GM12878 (cell line): Measurements from ENCODE around the gene SLIT1. TPM values are rescaled to one million over a fixed set of nuclear protein-coding genes. Genes with fewer than 3 reads are reported as not detected.

Experiments
- ATAC-seq: fragments of 200-7000 bp; cut with Tn5 transposase; 3 replicates; pipeline ENCODE4 v1.9.1; 2020; ENCODE audit warnings: mild to moderate bottlenecking, moderate library complexity
- BruUV-seq: library from RNA; stranded (reverse); fragments of 400-500 nt; replicated peaks from 2 replicates; lab custom pipeline; 2021; lab: Mats Ljungman, UMichigan
- CTCF ChIA-PET: fragments of 300-600 bp; sonication (Branson Sonifier 250); formaldehyde crosslinking; extraction: SDS; loops from one replicate; lab custom pipeline; 2021; ENCODE audit warnings: inconsistent platforms; lab: Yijun Ruan, JAX
- POLR2A ChIA-PET: fragments of 350-600 bp; formaldehyde crosslinking; extraction: SDS; loops from one replicate; lab custom pipeline; 2021; ENCODE audit warnings: inconsistent platforms; lab: Charles Lee
- RAD21 ChIA-PET: fragments of 300-600 bp; sonication (Branson Sonifier 250); formaldehyde crosslinking; loops from one replicate; lab custom pipeline; 2023; ENCODE audit warnings: antibody characterized with exemption; ENCODE audit not compliant: unreplicated experiment; lab: Charles Lee
- SMC1A ChIA-PET: fragments of 300-600 bp; sonication (Branson Sonifier 250); formaldehyde crosslinking; loops from one replicate; lab custom pipeline; 2023; ENCODE audit not compliant: unreplicated experiment, uncharacterized antibody; lab: Charles Lee
- DNase-seq: peaks from one replicate; pipeline ENCODE4 v3.0.0-alpha.2; 2011; ENCODE audit warnings: low read depth, low spot score
- FAIRE-seq: peaks from 3 replicates; lab custom pipeline; 2011; peaks lifted over from hg19 to GRCh38; lab: Jason Lieb, UNC
- H2AFZ ChIP-seq: 2 replicates; pipeline ENCODE4 v1.6.0; 2011; ENCODE audit warnings: low read depth, low read length, control low read depth; ENCODE audit not compliant: control insufficient read depth
- H3K27ac ChIP-seq: 2 replicates; pipeline ENCODE4 v1.5.1; 2011; ENCODE audit warnings: control low read depth; ENCODE audit not compliant: control insufficient read depth, insufficient read depth
- H3K27me3 ChIP-seq, 2 experiments: replicated peaks in 1 of 2; 2 replicates each; pipeline versions ENCODE4 v1.6.0 to v1.6.1; 2011; ENCODE audit warnings: low read length in 1 of 2; ENCODE audit not compliant: control insufficient read depth in 2 of 2, insufficient read depth in 2 of 2
- H3K36me3 ChIP-seq, 2 experiments: 2 replicates each; pipeline ENCODE4 v1.5.1; 2011; ENCODE audit warnings: low read length in 1 of 2; ENCODE audit not compliant: control insufficient read depth in 2 of 2, insufficient read depth in 2 of 2
- H3K4me1 ChIP-seq: 2 replicates; pipeline ENCODE4 v1.6.1; 2011; ENCODE audit warnings: mild to moderate bottlenecking, low read length, moderate library complexity, mixed read lengths; ENCODE audit not compliant: control insufficient read depth, insufficient read depth
- H3K4me2 ChIP-seq: 2 replicates; pipeline ENCODE4 v1.6.0; 2011; ENCODE audit warnings: control low read depth; ENCODE audit not compliant: control insufficient read depth, insufficient read depth
- H3K4me3 ChIP-seq: fragments of 200-600 bp; sonication (generic); 2 replicates; pipeline ENCODE4 v1.5.1; 2016
- H3K79me2 ChIP-seq: 2 replicates; pipeline ENCODE4 v1.6.0; 2011; ENCODE audit warnings: low read length; ENCODE audit not compliant: control insufficient read depth, insufficient read depth
- H3K9ac ChIP-seq: 2 replicates; pipeline ENCODE4 v1.8.0; 2011; ENCODE audit warnings: low read length, control low read depth, mixed read lengths; ENCODE audit not compliant: control insufficient read depth, insufficient read depth
- H3K9me3 ChIP-seq: replicated peaks from 3 replicates; pipeline ENCODE4 v1.5.1; 2011; ENCODE audit warnings: mild to moderate bottlenecking, low read length; ENCODE audit not compliant: control insufficient read depth, insufficient read depth
- H4K20me1 ChIP-seq: 2 replicates; pipeline ENCODE4 v1.6.0; 2011; ENCODE audit not compliant: control insufficient read depth, insufficient read depth
- CHD1 ChIP-seq: IDR thresholded peaks from 2 replicates; pipeline ENCODE4 v1.6.1; 2012; ENCODE audit warnings: low read depth, low read length, improper control_type of control experiment
- DPF2 ChIP-seq: fragments of 450-650 bp; IDR thresholded peaks from 2 replicates; pipeline ENCODE4 v1.6.1; 2017; ENCODE audit warnings: mild to moderate bottlenecking
- MTA3 ChIP-seq: IDR thresholded peaks from 2 replicates; pipeline ENCODE4 v1.6.1; 2012; ENCODE audit warnings: low read length, inconsistent platforms, borderline replicate concordance
- NBN ChIP-seq: fragments of 450-650 bp; IDR thresholded peaks from 2 replicates; pipeline ENCODE4 v1.6.1; 2016
- POLR2AphosphoS5 ChIP-seq: IDR thresholded peaks from 2 replicates; pipeline ENCODE4 v1.6.1; 2011; ENCODE audit warnings: mild to moderate bottlenecking, low read length, inconsistent platforms
- SP1 ChIP-seq: IDR thresholded peaks from one replicate; pipeline ENCODE4 v1.6.1; 2011; ENCODE audit warnings: low read depth, low read length
- STAT1 ChIP-seq: fragments of 450-650 bp; conservative IDR thresholded peaks from 2 replicates; pipeline ENCODE4 v1.6.1; 2014; ENCODE audit warnings: antibody characterized with exemption, mild to moderate bottlenecking
- TARDBP ChIP-seq: IDR thresholded peaks from 2 replicates; pipeline ENCODE4 v1.6.1; 2016; ENCODE audit warnings: borderline replicate concordance
- TCF7 ChIP-seq: IDR thresholded peaks from 2 replicates; pipeline ENCODE4 v1.6.1; 2014; ENCODE audit warnings: antibody characterized with exemption, borderline replicate concordance
- ZBED1 ChIP-seq: IDR thresholded peaks from 2 replicates; pipeline ENCODE4 v1.6.1; 2016; ENCODE audit warnings: borderline replicate concordance
- WGBS: methylation state at CpG from one replicate; pipeline ENCODE4 v1.1.6; 2016; ENCODE audit warnings: low lambda C conversion rate; ENCODE audit not compliant: insufficient replicate concordance, insufficient coverage; ENCODE audit errors: missing lambda C conversion rate; 5-methylcytosine and 5-hydroxymethylcytosine counted together
- in situ Hi-C: fragments of 300-500 bp; cut with MboI; formaldehyde crosslinking; loops from 9 replicates; pipeline ENCODE4 v1.14.3; 2018; ENCODE audit warnings: mixed read lengths
- intact Hi-C: fragments of 100-400 bp; cut with micrococcal nuclease; formaldehyde crosslinking; loops from one replicate; pipeline ENCODE4 v1.14.2; 2022; ENCODE audit not compliant: unreplicated experiment
- polyA plus RNA-seq, 11 experiments: library from polyadenylated mRNA; depleted of rRNA in 4 of 11; unstranded in 6 of 11; stranded (reverse) in 5 of 11; fragments of >200 nt; fragmentation: Nextera tagmentation in 4 of 11; fragmentation: Illumina TruSeq in 1 of 11; extraction: Ambion mirVana in 4 of 11; extraction: Trizol in 1 of 11; gene quantifications; 1 replicate in 1 of 11; 2 replicates in 10 of 11; pipeline versions ENCODE4 v1.2.1 to v1.2.3, GENCODE V29; 2011 to 2016; ENCODE audit warnings: inconsistent platforms in 2 of 11, missing spikeins in 2 of 11, low read depth in 1 of 11
- total RNA-seq, 4 experiments: library from RNA; depleted of rRNA in 3 of 4; stranded (reverse); fragments of >200 nt in 3 of 4; fragmentation: Illumina TruSeq in 1 of 4; extraction: Trizol in 1 of 4; gene quantifications; 2 replicates each; pipeline versions ENCODE4 v1.2.1 to v1.2.3, GENCODE V29; 2013 to 2021
- TF ChIP-seq, protein P1 (sequence below): IDR thresholded peaks from 2 replicates; pipeline ENCODE4 v1.6.1; 2011; ENCODE audit warnings: borderline replicate concordance, low read depth, mild to moderate bottlenecking, moderate library complexity, mixed read lengths, low read length; ENCODE audit not compliant: insufficient read depth; ENCODE audit errors: extremely low read length
- TF ChIP-seq, protein P2 (sequence below): fragments of 450-650 bp; IDR thresholded peaks from 2 replicates; pipeline ENCODE4 v1.6.1; 2017; ENCODE audit warnings: mild to moderate bottlenecking, moderate library complexity

Gene SLIT1
- total and polyA plus RNA-seq, 10 of the 15 experiments (the other 5 are each of a cell fraction or from before 2014, with no cell fraction given) = 0.04 to 0.19 (median 0.06) TPM; not detected in 4

DNA sequence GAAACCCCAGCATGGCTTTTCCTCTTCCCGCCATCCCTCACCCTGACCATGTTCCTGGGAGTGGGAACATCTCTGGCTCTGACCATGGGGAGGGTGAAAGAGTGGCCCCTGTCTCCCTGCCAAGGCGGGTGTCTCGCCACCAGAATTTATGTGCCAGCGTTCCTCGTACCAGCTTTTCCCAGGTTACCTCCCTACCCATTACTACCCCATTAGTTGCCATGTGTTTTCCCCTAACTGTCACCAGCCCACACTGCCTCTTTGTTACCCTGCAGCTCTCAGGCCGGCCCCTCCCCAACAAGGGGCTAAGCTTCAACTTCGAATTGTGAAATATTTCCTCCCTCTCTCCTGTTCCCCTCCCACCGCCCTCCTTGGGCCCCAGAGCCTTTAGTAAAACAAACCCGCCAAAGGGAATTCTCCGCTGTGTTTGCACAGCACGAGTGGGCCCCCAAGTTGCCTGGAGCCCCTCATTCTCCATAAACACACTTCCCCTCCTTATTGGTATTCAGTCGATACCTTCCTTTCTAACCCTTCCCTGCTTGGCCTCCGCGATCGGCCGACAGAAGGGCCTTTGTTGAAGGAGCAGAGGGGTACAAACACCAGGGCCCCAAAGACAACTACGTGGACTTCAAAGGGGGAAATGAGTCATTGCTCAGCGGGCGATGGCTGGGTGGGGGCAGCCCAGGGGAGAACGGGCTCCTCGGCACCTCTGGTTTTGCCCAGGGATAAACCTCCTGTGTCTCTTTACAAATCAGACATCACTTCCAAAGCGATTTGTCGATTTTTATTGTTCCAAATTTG is 45.5 kb downstream of the SLIT1 start:
- H4K20me1 ChIP-seq = no peaks in the 10 kb centered on the region
- H3K27ac ChIP-seq = no peak overlapping the region
- no peak overlapping the region for H2AFZ ChIP-seq
- H3K4me3 ChIP-seq = no peak overlapping the region
- ChIA-PET POLR2A (no interaction called here), CTCF (interaction anchor here (0.6 to 2.7 kb wide), 10 partner anchors 9 to 116 kb away, joined by 3 to 10 read pairs (median 4); no protein-coding TSS in a partner anchor), RAD21 (no interaction called here), SMC1A (interaction anchor here (1.3 kb wide), 2 partner anchors 10 to 69 kb away, joined by 3 to 5 read pairs; no protein-coding TSS in a partner anchor)
- no TSS peak for BruUV-seq
- no peak overlapping the region for H3K9ac ChIP-seq
- peak; percentile 76 for ATAC-seq
- intact Hi-C loops (no loop called here), in situ Hi-C loops (no loop called here)
- 32% methylated on average over 23 of the region's 23 CpGs for WGBS
- H3K27me3 ChIP-seq = peaks cover 0 to 6% of the 10 kb centered on the region in 2 experiments; a peak in 2 of 4 replicates
- H3K9me3 ChIP-seq = no peaks in the 10 kb centered on the region
- no peak for TF ChIP-seq TARDBP
- no peak for TF ChIP-seq ZBED1
- TF ChIP-seq POLR2AphosphoS5 = no peak
- TF ChIP-seq STAT1 = no peak
- no peak for TF ChIP-seq CHD1
- TF ChIP-seq TCF7 = 0 out of 2 replicates have a peak, but pooled peaks have one; percentile 40
- TF ChIP-seq NBN = no peak
- TF ChIP-seq, protein P1, sequence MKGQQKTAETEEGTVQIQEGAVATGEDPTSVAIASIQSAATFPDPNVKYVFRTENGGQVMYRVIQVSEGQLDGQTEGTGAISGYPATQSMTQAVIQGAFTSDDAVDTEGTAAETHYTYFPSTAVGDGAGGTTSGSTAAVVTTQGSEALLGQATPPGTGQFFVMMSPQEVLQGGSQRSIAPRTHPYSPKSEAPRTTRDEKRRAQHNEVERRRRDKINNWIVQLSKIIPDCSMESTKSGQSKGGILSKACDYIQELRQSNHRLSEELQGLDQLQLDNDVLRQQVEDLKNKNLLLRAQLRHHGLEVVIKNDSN = no peak
- TF ChIP-seq, protein P2, sequence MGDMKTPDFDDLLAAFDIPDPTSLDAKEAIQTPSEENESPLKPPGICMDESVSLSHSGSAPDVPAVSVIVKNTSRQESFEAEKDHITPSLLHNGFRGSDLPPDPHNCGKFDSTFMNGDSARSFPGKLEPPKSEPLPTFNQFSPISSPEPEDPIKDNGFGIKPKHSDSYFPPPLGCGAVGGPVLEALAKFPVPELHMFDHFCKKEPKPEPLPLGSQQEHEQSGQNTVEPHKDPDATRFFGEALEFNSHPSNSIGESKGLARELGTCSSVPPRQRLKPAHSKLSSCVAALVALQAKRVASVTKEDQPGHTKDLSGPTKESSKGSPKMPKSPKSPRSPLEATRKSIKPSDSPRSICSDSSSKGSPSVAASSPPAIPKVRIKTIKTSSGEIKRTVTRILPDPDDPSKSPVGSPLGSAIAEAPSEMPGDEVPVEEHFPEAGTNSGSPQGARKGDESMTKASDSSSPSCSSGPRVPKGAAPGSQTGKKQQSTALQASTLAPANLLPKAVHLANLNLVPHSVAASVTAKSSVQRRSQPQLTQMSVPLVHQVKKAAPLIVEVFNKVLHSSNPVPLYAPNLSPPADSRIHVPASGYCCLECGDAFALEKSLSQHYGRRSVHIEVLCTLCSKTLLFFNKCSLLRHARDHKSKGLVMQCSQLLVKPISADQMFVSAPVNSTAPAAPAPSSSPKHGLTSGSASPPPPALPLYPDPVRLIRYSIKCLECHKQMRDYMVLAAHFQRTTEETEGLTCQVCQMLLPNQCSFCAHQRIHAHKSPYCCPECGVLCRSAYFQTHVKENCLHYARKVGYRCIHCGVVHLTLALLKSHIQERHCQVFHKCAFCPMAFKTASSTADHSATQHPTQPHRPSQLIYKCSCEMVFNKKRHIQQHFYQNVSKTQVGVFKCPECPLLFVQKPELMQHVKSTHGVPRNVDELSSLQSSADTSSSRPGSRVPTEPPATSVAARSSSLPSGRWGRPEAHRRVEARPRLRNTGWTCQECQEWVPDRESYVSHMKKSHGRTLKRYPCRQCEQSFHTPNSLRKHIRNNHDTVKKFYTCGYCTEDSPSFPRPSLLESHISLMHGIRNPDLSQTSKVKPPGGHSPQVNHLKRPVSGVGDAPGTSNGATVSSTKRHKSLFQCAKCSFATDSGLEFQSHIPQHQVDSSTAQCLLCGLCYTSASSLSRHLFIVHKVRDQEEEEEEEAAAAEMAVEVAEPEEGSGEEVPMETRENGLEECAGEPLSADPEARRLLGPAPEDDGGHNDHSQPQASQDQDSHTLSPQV = no peak
- TF ChIP-seq SP1 = no peak
- no peak for TF ChIP-seq MTA3
- TF ChIP-seq DPF2 = 0 out of 2 replicates have a peak, but pooled peaks have one; percentile 24
- no peaks in the 10 kb centered on the region for H3K79me2 ChIP-seq
- FAIRE-seq = no peak
- H3K4me1 ChIP-seq = no peaks in the 10 kb centered on the region
- no peak for DNase-seq
- H3K36me3 ChIP-seq = no peaks in the 10 kb centered on the region
- no peak overlapping the region for H3K4me2 ChIP-seq
